KOPT-K1 (cell line): ENCODE data around the gene ADGRB2.

ENCODE experiments used
- H3K27ac ChIP-seq: fragments of 200-600 bp; sonication (generic); 2 replicates; pipeline ENCODE4 v1.5.1; 2016; ENCODE audit warnings: antibody characterized with exemption, mild to moderate bottlenecking, low read depth, low read length; ENCODE audit not compliant: poor library complexity, severe bottlenecking
- H3K36me3 ChIP-seq: fragments of 200-600 bp; sonication (generic); 2 replicates; pipeline ENCODE4 v1.5.1; 2017; ENCODE audit warnings: antibody characterized with exemption, mild to moderate bottlenecking, low read length, moderate library complexity; ENCODE audit not compliant: insufficient read depth
- H3K9me3 ChIP-seq: fragments of 200-600 bp; sonication (generic); 2 replicates; pipeline ENCODE4 v1.5.1; 2017; ENCODE audit warnings: antibody characterized with exemption, low read length, mild to moderate bottlenecking; ENCODE audit not compliant: insufficient read depth, poor library complexity, severe bottlenecking

Gene ADGRB2

GRCh38 chr1:31694069-31694963 is 69.8 kb downstream of the ADGRB2 start:
- H3K9me3 ChIP-seq, result no peaks in the 10 kb centered on the region
- no peak overlapping the region for H3K27ac ChIP-seq
- no peaks in the 10 kb centered on the region for H3K36me3 ChIP-seq

GRCh38 chr1:31693231-31693630 is 70.9 kb downstream of the ADGRB2 start:
- no peaks in the 10 kb centered on the region for H3K36me3 ChIP-seq
- no peak overlapping the region for H3K27ac ChIP-seq
- no peaks in the 10 kb centered on the region for H3K9me3 ChIP-seq

- H3K36me3 ChIP-seq, result no peaks in the 10 kb centered on the region
- no peaks in the 10 kb centered on the region for H3K9me3 ChIP-seq
- no peak overlapping the region for H3K27ac ChIP-seq
Observed at GRCh38 chr1:31691951-31692350, 72.2 kb downstream of the ADGRB2 start.

- H3K36me3 ChIP-seq, result no peaks in the 10 kb centered on the region
- H3K27ac ChIP-seq, result no peak overlapping the region
- H3K9me3 ChIP-seq, result no peaks in the 10 kb centered on the region
Observed at GRCh38 chr1:31691446-31691845, 72.7 kb downstream of the ADGRB2 start.

GRCh38 chr1:31690921-31691320 is 73.2 kb downstream of the ADGRB2 start:
- Histone ChIP-seq H3K36me3 (no peaks in the 10 kb centered on the region), H3K9me3 (no peaks in the 10 kb centered on the region), H3K27ac (no peak overlapping the region)

GRCh38 chr1:31689854-31690253 is 74.3 kb downstream of the ADGRB2 start:
- H3K9me3 ChIP-seq, result no peaks in the 10 kb centered on the region
- no peak overlapping the region for H3K27ac ChIP-seq
- H3K36me3 ChIP-seq, result no peaks in the 10 kb centered on the region

- no peak overlapping the region for H3K27ac ChIP-seq
Observed at GRCh38 chr1:31689379-31689778, 74.8 kb downstream of the ADGRB2 start.

GRCh38 chr1:31688233-31688918 is 75.8 kb downstream of the ADGRB2 start:
- Histone ChIP-seq H3K27ac (no peak overlapping the region), H3K36me3 (no peaks in the 10 kb centered on the region), H3K9me3 (no peaks in the 10 kb centered on the region)

More at GRCh38 chr1:31689379-31689778, 74.8 kb downstream of the ADGRB2 start:
- Histone ChIP-seq H3K9me3 (no peaks in the 10 kb centered on the region), H3K36me3 (no peaks in the 10 kb centered on the region)

- Histone ChIP-seq H3K27ac (no peak overlapping the region), H3K36me3 (no peaks in the 10 kb centered on the region), H3K9me3 (no peaks in the 10 kb centered on the region)
Observed at GRCh38 chr1:31687601-31688000, 76.5 kb downstream of the ADGRB2 start.

GRCh38 chr1:31685795-31686194 is 78.3 kb downstream of the ADGRB2 start:
- H3K9me3 ChIP-seq, result no peaks in the 10 kb centered on the region
- H3K27ac ChIP-seq, result no peak overlapping the region
- H3K36me3 ChIP-seq, result no peaks in the 10 kb centered on the region

GRCh38 chr1:31683997-31684396 is 80.1 kb downstream of the ADGRB2 start:
- no peaks in the 10 kb centered on the region for H3K36me3 ChIP-seq
- no peaks in the 10 kb centered on the region for H3K9me3 ChIP-seq
- no peak overlapping the region for H3K27ac ChIP-seq

- H3K27ac ChIP-seq, result no peak overlapping the region
- no peaks in the 10 kb centered on the region for H3K9me3 ChIP-seq
- no peaks in the 10 kb centered on the region for H3K36me3 ChIP-seq
Observed at GRCh38 chr1:31681415-31681814, 82.7 kb downstream of the ADGRB2 start.

- no peaks in the 10 kb centered on the region for H3K36me3 ChIP-seq
- no peaks in the 10 kb centered on the region for H3K9me3 ChIP-seq
- no peak overlapping the region for H3K27ac ChIP-seq
Observed at GRCh38 chr1:31679676-31680230, 84.4 kb downstream of the ADGRB2 start.

- no peak overlapping the region for H3K27ac ChIP-seq
- no peaks in the 10 kb centered on the region for H3K9me3 ChIP-seq
Observed at GRCh38 chr1:31679091-31679490, 85.0 kb downstream of the ADGRB2 start.

GRCh38 chr1:31678681-31679080 is 85.5 kb downstream of the ADGRB2 start:
- Histone ChIP-seq H3K27ac (no peak overlapping the region), H3K9me3 (no peaks in the 10 kb centered on the region), H3K36me3 (no peaks in the 10 kb centered on the region)

More at GRCh38 chr1:31679091-31679490, 85.0 kb downstream of the ADGRB2 start:
- H3K36me3 ChIP-seq, result no peaks in the 10 kb centered on the region
